Panc1 (cell line): ENCODE results near the gene MPO. TPM values are rescaled to one million over a fixed set of nuclear protein-coding genes. Genes with fewer than 3 reads are reported as not detected.

Source experiments
- ATAC-seq: fragments of 200-7000 bp; cut with Tn5 transposase; 2 replicates; pipeline ENCODE4 v1.9.1; 2020; ENCODE audit warnings: mild to moderate bottlenecking, moderate library complexity
- BruUV-seq: library from RNA; stranded (reverse); fragments of 400-500 nt; replicated peaks from 2 replicates; lab custom pipeline; 2021; lab: Mats Ljungman, UMichigan
- CTCF ChIA-PET: fragments of 300-600 bp; sonication (Branson Sonifier 250); formaldehyde crosslinking; loops from one replicate; lab custom pipeline; 2022; ENCODE audit warnings: antibody characterized with exemption; lab: Charles Lee
- POLR2A ChIA-PET: fragments of 300-600 bp; sonication (Branson Sonifier 250); formaldehyde crosslinking; loops from one replicate; lab custom pipeline; 2022; ENCODE audit warnings: antibody characterized with exemption; lab: Charles Lee
- DNase-seq: peaks from one replicate; pipeline ENCODE4 v3.0.0-alpha.2; 2010; ENCODE audit warnings: low read depth, low spot score
- H3K27ac ChIP-seq: 2 replicates; pipeline ENCODE4 v1.5.1; 2011; ENCODE audit warnings: mild to moderate bottlenecking, low read length, inconsistent platforms
- H3K27me3 ChIP-seq: fragments of 200-500 bp; sonication (Bioruptor generic); 2 replicates; pipeline ENCODE4 v1.6.0; 2014; ENCODE audit warnings: low read length, inconsistent platforms; ENCODE audit not compliant: control insufficient read depth, insufficient read depth
- H3K36me3 ChIP-seq: fragments of 200-500 bp; sonication (Bioruptor generic); 2 replicates; pipeline ENCODE4 v1.5.1; 2014; ENCODE audit warnings: inconsistent platforms, mild to moderate bottlenecking, low read length, moderate library complexity; ENCODE audit not compliant: control insufficient read depth, insufficient read depth
- H3K4me1 ChIP-seq: 2 replicates; pipeline ENCODE4 v1.5.1; 2011; ENCODE audit warnings: inconsistent platforms, mild to moderate bottlenecking, low read length, moderate library complexity; ENCODE audit not compliant: control insufficient read depth, insufficient read depth
- H3K4me3 ChIP-seq, 2 experiments: 2 replicates each; pipeline ENCODE4 v1.5.1; 2011 to 2012; ENCODE audit warnings: low read depth in 2 of 2, low read length in 2 of 2, mild to moderate bottlenecking in 2 of 2, inconsistent platforms in 1 of 2, moderate library complexity in 1 of 2
- H3K9me3 ChIP-seq: fragments of 200-500 bp; sonication (Bioruptor generic); 2 replicates; pipeline ENCODE4 v1.5.1; 2014; ENCODE audit warnings: low read depth, mild to moderate bottlenecking, inconsistent platforms, low read length, moderate library complexity; ENCODE audit not compliant: control insufficient read depth, insufficient read depth
- POLR2AphosphoS5 ChIP-seq: IDR thresholded peaks from 2 replicates; pipeline ENCODE4 v1.6.1; 2012; ENCODE audit warnings: mild to moderate bottlenecking, low read depth, low read length, moderate library complexity
- SIN3A ChIP-seq: IDR thresholded peaks from 2 replicates; pipeline ENCODE4 v1.6.1; 2012; ENCODE audit warnings: low read depth, mild to moderate bottlenecking, low read length, moderate library complexity, borderline replicate concordance; ENCODE audit not compliant: insufficient read depth
- TCF7L2 ChIP-seq: IDR thresholded peaks from 2 replicates; pipeline ENCODE4 v1.6.1; 2011; ENCODE audit warnings: mild to moderate bottlenecking, low read depth, low read length, inconsistent platforms
- in situ Hi-C: cut with HindIII; loops from 2 replicates; pipeline ENCODE4 v1.10.0; 2016; ENCODE audit warnings: low sequenced_read_pairs, low pct_unique_long_range_greater_than_20kb
- intact Hi-C: fragments of 100-400 bp; cut with micrococcal nuclease; formaldehyde crosslinking; loops from one replicate; pipeline ENCODE4 v1.10.0; 2022; ENCODE audit not compliant: unreplicated experiment
- total RNA-seq: library from RNA; stranded (reverse); gene quantifications from one replicate; pipeline ENCODE4 v1.2.1, GENCODE V29; 2021; ENCODE audit not compliant: unreplicated experiment
- TF ChIP-seq, protein P1 (sequence below): fragments of 450-650 bp; IDR thresholded peaks from 2 replicates; pipeline ENCODE4 v1.5.1; 2017; ENCODE audit warnings: mild to moderate bottlenecking
- TF ChIP-seq, protein P2 (sequence below), 2 experiments: IDR thresholded peaks; 2 replicates each; pipeline ENCODE4 v1.6.1; 2011 to 2012; ENCODE audit warnings: low read depth in 2 of 2, control low read depth in 1 of 2, low read length in 1 of 2, mild to moderate bottlenecking in 1 of 2, moderate library complexity in 1 of 2; ENCODE audit not compliant: insufficient read depth in 1 of 2

MPO gene
- total RNA-seq, 1 experiment from 2014 or later, result not detected

DNA sequence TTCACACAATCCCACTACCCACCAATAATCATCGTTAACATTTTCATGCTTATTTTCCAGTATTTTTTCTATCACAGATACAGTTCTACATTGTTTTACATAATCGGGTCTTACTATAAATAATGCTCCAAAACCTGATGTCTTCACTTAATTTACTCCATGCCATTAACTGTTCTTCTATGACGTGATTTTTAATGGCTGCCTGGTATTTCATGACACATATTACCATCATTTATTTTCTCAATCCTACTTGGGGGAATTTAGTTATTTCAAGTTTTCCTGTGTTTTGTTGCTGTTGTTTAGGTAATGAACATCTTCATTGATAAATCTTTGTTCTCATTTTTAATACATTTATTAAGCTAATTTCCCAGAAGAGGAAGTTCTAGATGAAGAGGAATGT lies 27.7 kb downstream of the MPO start:
- in situ Hi-C loops, result no loop called here

DNA sequence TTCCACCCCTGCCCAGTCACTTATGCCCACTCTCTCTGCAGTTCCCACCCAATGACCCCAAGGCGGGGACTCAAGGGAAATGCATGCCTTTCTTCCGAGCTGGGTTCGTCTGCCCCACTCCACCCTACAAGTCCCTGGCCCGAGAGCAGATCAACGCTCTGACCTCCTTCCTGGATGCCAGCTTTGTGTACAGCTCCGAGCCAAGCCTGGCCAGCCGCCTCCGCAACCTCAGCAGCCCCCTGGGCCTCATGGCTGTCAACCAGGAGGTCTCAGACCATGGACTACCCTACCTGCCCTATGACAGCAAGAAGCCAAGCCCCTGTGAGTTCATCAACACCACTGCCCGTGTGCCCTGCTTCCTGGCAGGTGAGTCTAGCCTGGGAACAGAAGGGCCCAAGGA lies 28.6 kb downstream of the MPO start:
- Histone ChIP-seq H3K4me3 (no peak overlapping the region), H3K4me1 (no peaks in the 10 kb centered on the region), H3K27me3 (peaks cover 2% of the 10 kb centered on the region; the same call in 1 of the 2 replicates), H3K27ac (no peak overlapping the region), H3K9me3 (no peaks in the 10 kb centered on the region), H3K36me3 (no peaks in the 10 kb centered on the region)
- in situ Hi-C loops, result no loop called here
- no TSS peak for BruUV-seq
- TF ChIP-seq SIN3A (no peak), TCF7L2 (no peak), POLR2AphosphoS5 (no peak)
- TF ChIP-seq, protein P1, sequence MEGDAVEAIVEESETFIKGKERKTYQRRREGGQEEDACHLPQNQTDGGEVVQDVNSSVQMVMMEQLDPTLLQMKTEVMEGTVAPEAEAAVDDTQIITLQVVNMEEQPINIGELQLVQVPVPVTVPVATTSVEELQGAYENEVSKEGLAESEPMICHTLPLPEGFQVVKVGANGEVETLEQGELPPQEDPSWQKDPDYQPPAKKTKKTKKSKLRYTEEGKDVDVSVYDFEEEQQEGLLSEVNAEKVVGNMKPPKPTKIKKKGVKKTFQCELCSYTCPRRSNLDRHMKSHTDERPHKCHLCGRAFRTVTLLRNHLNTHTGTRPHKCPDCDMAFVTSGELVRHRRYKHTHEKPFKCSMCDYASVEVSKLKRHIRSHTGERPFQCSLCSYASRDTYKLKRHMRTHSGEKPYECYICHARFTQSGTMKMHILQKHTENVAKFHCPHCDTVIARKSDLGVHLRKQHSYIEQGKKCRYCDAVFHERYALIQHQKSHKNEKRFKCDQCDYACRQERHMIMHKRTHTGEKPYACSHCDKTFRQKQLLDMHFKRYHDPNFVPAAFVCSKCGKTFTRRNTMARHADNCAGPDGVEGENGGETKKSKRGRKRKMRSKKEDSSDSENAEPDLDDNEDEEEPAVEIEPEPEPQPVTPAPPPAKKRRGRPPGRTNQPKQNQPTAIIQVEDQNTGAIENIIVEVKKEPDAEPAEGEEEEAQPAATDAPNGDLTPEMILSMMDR, result no peak
- TF ChIP-seq, protein P2, sequence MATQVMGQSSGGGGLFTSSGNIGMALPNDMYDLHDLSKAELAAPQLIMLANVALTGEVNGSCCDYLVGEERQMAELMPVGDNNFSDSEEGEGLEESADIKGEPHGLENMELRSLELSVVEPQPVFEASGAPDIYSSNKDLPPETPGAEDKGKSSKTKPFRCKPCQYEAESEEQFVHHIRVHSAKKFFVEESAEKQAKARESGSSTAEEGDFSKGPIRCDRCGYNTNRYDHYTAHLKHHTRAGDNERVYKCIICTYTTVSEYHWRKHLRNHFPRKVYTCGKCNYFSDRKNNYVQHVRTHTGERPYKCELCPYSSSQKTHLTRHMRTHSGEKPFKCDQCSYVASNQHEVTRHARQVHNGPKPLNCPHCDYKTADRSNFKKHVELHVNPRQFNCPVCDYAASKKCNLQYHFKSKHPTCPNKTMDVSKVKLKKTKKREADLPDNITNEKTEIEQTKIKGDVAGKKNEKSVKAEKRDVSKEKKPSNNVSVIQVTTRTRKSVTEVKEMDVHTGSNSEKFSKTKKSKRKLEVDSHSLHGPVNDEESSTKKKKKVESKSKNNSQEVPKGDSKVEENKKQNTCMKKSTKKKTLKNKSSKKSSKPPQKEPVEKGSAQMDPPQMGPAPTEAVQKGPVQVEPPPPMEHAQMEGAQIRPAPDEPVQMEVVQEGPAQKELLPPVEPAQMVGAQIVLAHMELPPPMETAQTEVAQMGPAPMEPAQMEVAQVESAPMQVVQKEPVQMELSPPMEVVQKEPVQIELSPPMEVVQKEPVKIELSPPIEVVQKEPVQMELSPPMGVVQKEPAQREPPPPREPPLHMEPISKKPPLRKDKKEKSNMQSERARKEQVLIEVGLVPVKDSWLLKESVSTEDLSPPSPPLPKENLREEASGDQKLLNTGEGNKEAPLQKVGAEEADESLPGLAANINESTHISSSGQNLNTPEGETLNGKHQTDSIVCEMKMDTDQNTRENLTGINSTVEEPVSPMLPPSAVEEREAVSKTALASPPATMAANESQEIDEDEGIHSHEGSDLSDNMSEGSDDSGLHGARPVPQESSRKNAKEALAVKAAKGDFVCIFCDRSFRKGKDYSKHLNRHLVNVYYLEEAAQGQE (IDR thresholded peaks at IDR 0.05; ENCODE audit: insufficient read depth in 1 of 2, low read depth in 2 of 2, low read length in 1 of 2), result no peak
- no peak for ATAC-seq
- POLR2A ChIA-PET, result no interaction called here
- DNase-seq, result no peak
- CTCF ChIA-PET, result no interaction called here
- intact Hi-C loops, result no loop called here

More for the DNA sequence above, 27.7 kb downstream of the MPO start:
- TF ChIP-seq SIN3A (no peak), POLR2AphosphoS5 (no peak)
- Histone ChIP-seq H3K27me3 (peaks cover 2% of the 10 kb centered on the region; the same call in 1 of the 2 replicates), H3K9me3 (no peaks in the 10 kb centered on the region), H3K36me3 (no peaks in the 10 kb centered on the region), H3K4me1 (no peaks in the 10 kb centered on the region), H3K27ac (no peak overlapping the region), H3K4me3 (no peak overlapping the region)
- DNase-seq, result no peak
- ChIA-PET CTCF (no interaction called here), POLR2A (no interaction called here)
- no TSS peak for BruUV-seq
- intact Hi-C loops, result no loop called here
- ATAC-seq, result no peak

DNA sequence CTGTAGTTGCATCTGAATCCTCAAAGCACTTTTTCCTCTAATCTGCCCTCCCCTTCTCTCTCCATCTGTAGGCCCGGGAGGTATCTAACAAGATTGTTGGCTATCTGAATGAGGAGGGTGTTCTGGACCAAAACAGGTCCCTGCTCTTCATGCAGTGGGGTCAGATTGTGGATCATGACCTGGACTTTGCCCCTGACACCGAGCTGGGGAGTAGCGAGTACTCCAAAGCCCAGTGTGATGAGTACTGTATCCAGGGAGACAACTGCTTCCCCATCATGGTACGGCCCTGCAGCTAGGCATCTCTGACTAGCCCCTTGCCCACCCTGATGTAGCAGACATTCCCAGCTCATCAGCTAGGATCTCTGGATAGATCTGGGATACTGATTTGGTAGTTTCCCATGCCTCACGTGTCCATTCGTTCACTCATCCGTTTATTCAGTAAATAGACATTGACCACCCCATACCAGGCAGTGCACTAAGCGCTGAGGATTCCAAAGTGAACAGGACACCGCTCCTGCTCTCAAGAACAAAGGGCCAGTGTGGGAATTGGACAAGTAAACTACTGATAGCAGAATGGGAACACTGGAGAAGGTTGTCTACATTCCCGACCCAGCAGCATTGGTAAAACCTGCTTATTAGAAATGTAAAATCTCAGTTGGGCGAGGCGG lies 30.3 kb downstream of the MPO start:
- Histone ChIP-seq H3K4me3 (no peak overlapping the region), H3K9me3 (no peaks in the 10 kb centered on the region), H3K27me3 (peaks cover 2% of the 10 kb centered on the region; the same call in 1 of the 2 replicates), H3K36me3 (no peaks in the 10 kb centered on the region), H3K27ac (no peak overlapping the region), H3K4me1 (no peaks in the 10 kb centered on the region)
- intact Hi-C loops, result no loop called here
- DNase-seq (no peak), ATAC-seq (no peak)
- no peak for TF ChIP-seq POLR2AphosphoS5
- TF ChIP-seq, protein P1, result no peak
- TF ChIP-seq SIN3A, result no peak
- ChIA-PET POLR2A (no interaction called here), CTCF (interaction anchor here (0.5 to 1.0 kb wide), 4 partner anchors 34 to 189 kb away, joined by 3 to 4 read pairs (median 3); no protein-coding TSS in a partner anchor)
- no TSS peak for BruUV-seq
- in situ Hi-C loops, result no loop called here
